Activated B cell treated with CpG ODN at 0.5 μM for 24 hours (primary cell): ENCODE data around the gene PAXX. TPM values are rescaled to one million over a fixed set of nuclear protein-coding genes. Genes with fewer than 3 reads are reported as not detected.
A peak's percentile ranks its signal among the peaks of the same experiment; 100 is the strongest.

Experiments used
- ATAC-seq: fragments of 200-7000 bp; cut with Tn5 transposase; one replicate; pipeline ENCODE4 v1.10.0; 2021; ENCODE audit warnings: low read depth, mild to moderate bottlenecking, moderate library complexity
- CTCF ChIA-PET: fragments of 350-600 bp; sonication (Branson Sonifier 250); formaldehyde crosslinking; loops from one replicate; lab custom pipeline; 2021; ENCODE audit warnings: antibody characterized with exemption; lab: Charles Lee
- POLR2A ChIA-PET: fragments of 350-600 bp; sonication (Branson Sonifier 250); formaldehyde crosslinking; loops from one replicate; lab custom pipeline; 2021; ENCODE audit warnings: antibody characterized with exemption; lab: Charles Lee
- DNase-seq: peaks from one replicate; pipeline ENCODE4 v3.0.0; 2022
- H3K27ac Mint-ChIP-seq: one replicate; pipeline ENCODE4 v1.8.0; 2020; ENCODE audit warnings: mixed read lengths
- H3K27me3 Mint-ChIP-seq: one replicate; pipeline ENCODE4 v1.8.0; 2021; ENCODE audit warnings: mixed read lengths
- H3K36me3 Mint-ChIP-seq: one replicate; pipeline ENCODE4 v1.8.0; 2021; ENCODE audit warnings: low read depth, mixed read lengths
- H3K4me1 Mint-ChIP-seq: one replicate; pipeline ENCODE4 v1.8.0; 2021; ENCODE audit warnings: mixed read lengths
- H3K4me3 Mint-ChIP-seq: one replicate; pipeline ENCODE4 v1.8.0; 2020; ENCODE audit warnings: mild to moderate bottlenecking, mixed read lengths
- H3K9me3 Mint-ChIP-seq: one replicate; pipeline ENCODE4 v1.8.0; 2020; ENCODE audit warnings: mixed read lengths
- CTCF ChIP-seq: fragments of 200-600 bp; IDR thresholded peaks from one replicate; pipeline ENCODE4 v1.8.0; 2022; ENCODE audit warnings: antibody characterized with exemption, mild to moderate bottlenecking
- intact Hi-C: fragments of 100-400 bp; cut with micrococcal nuclease; formaldehyde crosslinking; loops from one replicate; pipeline ENCODE4 v1.15.1; 2024
- total RNA-seq: library from RNA; stranded (reverse); gene quantifications from 2 replicates; pipeline ENCODE4 v1.2.3, GENCODE V29; 2022

Gene PAXX
- total RNA-seq, 1 donor from 2014 or later = 47.8 TPM

DNA sequence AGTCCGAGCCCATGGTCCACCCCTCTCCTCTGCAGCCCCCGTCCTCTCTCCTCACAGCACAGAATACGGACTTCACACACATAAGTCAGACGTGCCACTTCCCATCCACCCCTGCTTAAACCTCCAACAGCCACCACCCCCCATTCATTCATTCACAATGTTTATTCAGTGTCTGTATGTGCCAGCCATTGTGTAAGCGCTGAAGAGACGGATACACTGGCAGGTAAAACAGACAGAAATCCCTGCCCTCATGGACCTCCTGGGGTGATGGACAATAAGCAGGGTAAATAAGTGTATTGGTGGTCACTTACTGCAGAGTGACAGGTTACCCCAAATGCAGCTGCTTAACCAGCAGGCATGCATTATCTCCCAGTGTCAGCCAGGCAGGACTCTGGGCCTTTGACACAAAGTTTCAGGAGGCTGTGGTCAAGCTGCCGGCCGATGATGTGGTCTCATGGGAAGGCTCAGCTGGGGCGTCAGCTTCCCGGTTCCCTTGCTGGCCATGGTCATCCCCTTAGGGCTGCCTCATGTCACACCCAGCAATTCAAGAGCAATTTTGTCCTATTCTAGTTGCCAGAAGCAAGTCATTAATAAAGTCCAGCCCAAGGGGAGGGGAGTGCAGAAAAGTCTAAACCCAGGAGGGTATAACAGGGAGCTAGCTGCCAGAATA lies 1.8 kb upstream of the PAXX start:
- H3K4me1 Mint-ChIP-seq = peaks cover 20% of the 10 kb centered on the region
- ATAC-seq (no peak), DNase-seq (no peak)
- H3K36me3 Mint-ChIP-seq = peaks cover 7% of the 10 kb centered on the region
- no peak for TF ChIP-seq CTCF
- H3K9me3 Mint-ChIP-seq = no peaks in the 10 kb centered on the region
- peaks cover 12% of the 10 kb centered on the region for H3K27me3 Mint-ChIP-seq
- ChIA-PET CTCF (no interaction called here), POLR2A (interaction anchor here (2.7 to 3.1 kb wide), 2 partner anchors 11 to 41 kb away, joined by 15 to 38 read pairs; no protein-coding TSS in a partner anchor)
- intact Hi-C loops = loop anchor here (5.0 kb wide), 2 partner anchors 183 to 1028 kb away; partner anchors contain the start of genes RABL6 and UBAC1
- H3K4me3 Mint-ChIP-seq = peak overlapping the region; percentile 86
- H3K27ac Mint-ChIP-seq = peak overlapping the region; percentile 54

DNA sequence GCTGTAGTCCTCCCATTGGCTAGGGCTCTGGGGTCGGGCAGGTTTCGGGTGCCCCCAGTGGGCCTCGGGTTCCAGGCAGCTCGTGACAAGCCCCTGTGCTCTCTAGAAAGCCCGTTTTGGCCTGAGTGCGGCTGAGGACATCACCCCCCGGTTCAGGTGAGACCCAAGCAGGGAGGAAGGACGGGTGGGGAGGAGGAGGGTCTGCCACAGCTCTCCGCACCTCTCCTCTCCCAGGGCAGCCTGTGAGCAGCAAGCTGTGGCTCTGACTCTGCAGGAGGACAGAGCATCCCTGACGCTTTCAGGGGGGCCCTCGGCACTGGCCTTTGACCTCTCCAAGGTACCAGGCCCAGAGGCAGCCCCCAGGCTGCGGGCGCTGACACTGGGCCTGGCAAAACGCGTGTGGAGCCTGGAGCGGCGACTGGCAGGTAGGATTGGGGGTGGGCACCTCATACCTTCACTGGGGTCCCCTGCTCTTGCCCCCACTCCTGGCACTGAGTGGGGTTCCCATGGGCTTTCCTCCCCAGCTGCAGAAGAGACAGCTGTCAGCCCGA lies 672 bp downstream of the PAXX start:
- Mint-ChIP-seq H3K4me3 (peak overlapping the region; percentile 86), H3K27ac (peak overlapping the region; percentile 84), H3K4me1 (peaks cover 40% of the 10 kb centered on the region), H3K36me3 (peaks cover 7% of the 10 kb centered on the region), H3K9me3 (no peaks in the 10 kb centered on the region), H3K27me3 (peaks cover 2% of the 10 kb centered on the region)
- TF ChIP-seq CTCF = no peak
- ChIA-PET CTCF (interaction anchor here (1.1 to 2.4 kb wide), 2 partner anchors 36 to 45 kb away, joined by 4 to 8 read pairs; no protein-coding TSS in a partner anchor), POLR2A (interaction anchor here (0.6 to 3.1 kb wide), 15 partner anchors 8 to 305 kb away, joined by 3 to 38 read pairs (median 7); partner anchors contain the start of genes AJM1, FBXW5, MAN1B1 and RABL6)
- ATAC-seq (no peak), DNase-seq (no peak)
- intact Hi-C loops = loop anchor here (1.0 to 5.0 kb wide), 8 partner anchors 15 to 1031 kb away; partner anchors contain the start of genes ABCA2, FBXW5, PHPT1 and RABL6

DNA sequence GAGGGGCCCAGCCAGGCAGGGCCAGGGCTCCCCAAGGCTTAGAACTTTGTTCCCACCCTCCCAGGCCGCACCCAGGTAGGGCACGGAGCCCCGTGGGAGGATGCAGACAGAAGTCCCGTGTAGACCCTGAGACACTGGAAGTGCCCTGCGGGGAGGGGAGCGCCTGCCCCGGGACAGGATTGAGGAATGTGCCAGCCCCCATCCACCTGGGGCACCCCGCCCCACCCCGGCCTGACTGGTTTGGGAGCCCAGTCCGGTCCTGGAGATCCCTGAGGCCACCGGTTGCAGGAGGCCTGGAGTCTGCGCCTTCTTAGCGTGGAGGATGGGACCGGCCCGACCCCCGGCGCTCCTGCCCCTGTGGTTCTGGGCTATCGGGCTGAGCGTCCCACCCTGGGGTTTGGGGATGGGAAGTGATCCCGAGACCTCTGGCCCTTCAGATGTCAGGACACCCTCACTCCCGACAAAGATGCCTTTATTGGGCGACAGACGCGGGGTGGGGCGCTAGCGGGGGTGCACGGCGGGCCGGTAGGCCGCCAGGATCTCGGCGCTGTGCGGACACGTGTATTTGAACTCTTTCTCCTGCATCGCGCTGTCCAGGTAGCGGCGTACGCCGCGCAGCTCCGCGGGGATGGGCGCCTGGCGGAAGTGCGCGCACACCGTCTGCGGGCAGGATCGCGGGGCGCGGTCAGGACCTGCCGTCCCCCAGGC lies 2.1 kb downstream of the PAXX start:
- Mint-ChIP-seq H3K4me3 (no peak overlapping the region), H3K27ac (no peak overlapping the region), H3K36me3 (peaks cover 7% of the 10 kb centered on the region), H3K4me1 (peaks cover 53% of the 10 kb centered on the region), H3K9me3 (no peaks in the 10 kb centered on the region), H3K27me3 (no peaks in the 10 kb centered on the region)
- ChIA-PET CTCF (interaction anchor here (2.4 to 2.7 kb wide), 2 partner anchors 35 kb away, joined by 8 to 11 read pairs; no protein-coding TSS in a partner anchor), POLR2A (interaction anchor here (2.0 kb wide), 1 partner anchor 266 kb away, joined by 7 read pairs; no protein-coding TSS in a partner anchor)
- TF ChIP-seq CTCF = no peak
- ATAC-seq = no peak
- intact Hi-C loops = loop anchor here (5.0 kb wide), 2 partner anchors 187 to 1032 kb away; partner anchors contain the start of genes RABL6 and UBAC1
- no peak for DNase-seq

- Mint-ChIP-seq H3K9me3 (no peaks in the 10 kb centered on the region), H3K27me3 (no peaks in the 10 kb centered on the region), H3K27ac (no peak overlapping the region), H3K4me3 (no peak overlapping the region), H3K4me1 (peaks cover 58% of the 10 kb centered on the region), H3K36me3 (peaks cover 7% of the 10 kb centered on the region)
- intact Hi-C loops = loop anchor here (5.0 kb wide), 2 partner anchors 188 to 1033 kb away; partner anchors contain the start of genes RABL6 and UBAC1
- TF ChIP-seq CTCF = no peak
- CTCF ChIA-PET = interaction anchor here (2.7 kb wide), 1 partner anchor 34 kb away, joined by 11 read pairs; no protein-coding TSS in a partner anchor
- ATAC-seq = no peak
- POLR2A ChIA-PET = interaction anchor here (2.0 kb wide), 1 partner anchor 267 kb away, joined by 7 read pairs; no protein-coding TSS in a partner anchor
- no peak for DNase-seq
Measured at GRCh38 chr9:136994888-136995230, 2.6 kb downstream of the PAXX start.
